ENCODE measurements around the gene KRTAP16-1.

The KRTAP16-1 gene

DNA sequence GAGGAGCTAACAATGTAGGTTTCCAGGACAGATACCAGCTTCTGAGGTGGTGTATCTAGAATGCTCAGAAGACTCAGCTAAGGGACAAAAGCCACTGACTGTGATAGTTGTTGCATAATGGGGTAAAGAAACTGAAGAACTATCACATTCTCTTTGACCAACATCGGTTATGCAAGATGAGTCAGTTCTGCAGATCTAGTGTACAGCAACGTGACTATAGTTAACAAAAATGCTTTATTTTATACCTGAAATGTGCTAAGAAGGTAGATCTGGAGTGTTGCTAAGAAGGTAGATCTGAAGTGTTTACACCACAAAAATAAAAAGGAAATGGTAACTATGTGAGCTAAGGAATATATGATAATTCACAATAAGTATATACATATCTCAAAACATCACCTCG is 41.4 kb downstream of the KRTAP16-1 start:
- Histone ChIP-seq H3K4me3 (ENCODE audit: low read depth, low read length) (no peak overlapping the region), H3K27me3 (replicated peaks) (no peaks in the 10 kb centered on the region), H3K27ac (no peak overlapping the region), H3K36me3 (replicated peaks) (no peaks in the 10 kb centered on the region)
- in situ Hi-C loops (cut with HindIII; ENCODE audit: low pct_ligation_motif_present, low sequenced_read_pairs) = no loop called here
- TF ChIP-seq, protein P1, sequence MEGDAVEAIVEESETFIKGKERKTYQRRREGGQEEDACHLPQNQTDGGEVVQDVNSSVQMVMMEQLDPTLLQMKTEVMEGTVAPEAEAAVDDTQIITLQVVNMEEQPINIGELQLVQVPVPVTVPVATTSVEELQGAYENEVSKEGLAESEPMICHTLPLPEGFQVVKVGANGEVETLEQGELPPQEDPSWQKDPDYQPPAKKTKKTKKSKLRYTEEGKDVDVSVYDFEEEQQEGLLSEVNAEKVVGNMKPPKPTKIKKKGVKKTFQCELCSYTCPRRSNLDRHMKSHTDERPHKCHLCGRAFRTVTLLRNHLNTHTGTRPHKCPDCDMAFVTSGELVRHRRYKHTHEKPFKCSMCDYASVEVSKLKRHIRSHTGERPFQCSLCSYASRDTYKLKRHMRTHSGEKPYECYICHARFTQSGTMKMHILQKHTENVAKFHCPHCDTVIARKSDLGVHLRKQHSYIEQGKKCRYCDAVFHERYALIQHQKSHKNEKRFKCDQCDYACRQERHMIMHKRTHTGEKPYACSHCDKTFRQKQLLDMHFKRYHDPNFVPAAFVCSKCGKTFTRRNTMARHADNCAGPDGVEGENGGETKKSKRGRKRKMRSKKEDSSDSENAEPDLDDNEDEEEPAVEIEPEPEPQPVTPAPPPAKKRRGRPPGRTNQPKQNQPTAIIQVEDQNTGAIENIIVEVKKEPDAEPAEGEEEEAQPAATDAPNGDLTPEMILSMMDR (IDR thresholded peaks at IDR 0.05; ENCODE audit: low read depth, low read length, missing control alignments) = no peak
- no peak for DNase-seq

DNA sequence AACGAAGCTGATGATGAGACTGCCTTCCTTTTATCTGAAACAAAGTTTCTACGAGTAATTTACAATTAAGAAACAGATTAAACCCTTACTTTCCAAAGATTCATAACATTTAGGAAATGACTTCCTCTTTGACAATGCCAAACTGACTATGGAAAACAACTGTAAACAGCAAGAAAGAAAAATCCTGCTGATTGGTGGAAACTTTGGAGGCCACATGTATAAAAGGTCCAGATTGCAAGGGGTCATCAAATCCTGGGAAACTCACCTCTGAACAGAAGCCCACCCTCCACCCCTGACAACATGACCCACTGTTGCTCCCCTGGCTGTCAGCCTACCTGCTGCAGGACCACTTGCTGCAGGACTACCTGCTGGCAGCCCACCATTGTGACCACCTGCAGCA is 44.0 kb downstream of the KRTAP16-1 start, which contains the start of gene KRTAP9-6:
KRTAP9-6 (plus strand) TSS at position 301 of the 400 bp plus-strand sequence; CDS start at position 301, 0 bp downstream.
- Histone ChIP-seq H3K27ac (no peak within 1 kb of the TSS), H3K27me3 (replicated peaks) (no peaks in the 10 kb centered on the region), H3K4me3 (ENCODE audit: low read depth, low read length) (no peak within 1 kb of the TSS), H3K36me3 (replicated peaks) (no peaks in the 10 kb centered on the region)
- TF ChIP-seq, protein P1 (IDR thresholded peaks at IDR 0.05; ENCODE audit: low read depth, low read length, missing control alignments) = no peak
- in situ Hi-C loops (cut with HindIII; ENCODE audit: low pct_ligation_motif_present, low sequenced_read_pairs) = no loop called here
- DNase-seq = no peak

- in situ Hi-C loops (cut with HindIII; ENCODE audit: low pct_ligation_motif_present, low sequenced_read_pairs) = no loop called here
- TF ChIP-seq, protein P1 (IDR thresholded peaks at IDR 0.05; ENCODE audit: low read depth, low read length, missing control alignments) = no peak
- no peak for DNase-seq
- no peak overlapping the region for H3K27ac ChIP-seq
- H3K27me3 ChIP-seq (replicated peaks) = no peaks in the 10 kb centered on the region
- no peak overlapping the region for H3K4me3 ChIP-seq (ENCODE audit: low read depth, low read length)
- H3K36me3 ChIP-seq (replicated peaks) = no peaks in the 10 kb centered on the region
These were observed 44.5 kb downstream of the KRTAP16-1 start for GRCh38 chr17:41264599-41264998.

DNA sequence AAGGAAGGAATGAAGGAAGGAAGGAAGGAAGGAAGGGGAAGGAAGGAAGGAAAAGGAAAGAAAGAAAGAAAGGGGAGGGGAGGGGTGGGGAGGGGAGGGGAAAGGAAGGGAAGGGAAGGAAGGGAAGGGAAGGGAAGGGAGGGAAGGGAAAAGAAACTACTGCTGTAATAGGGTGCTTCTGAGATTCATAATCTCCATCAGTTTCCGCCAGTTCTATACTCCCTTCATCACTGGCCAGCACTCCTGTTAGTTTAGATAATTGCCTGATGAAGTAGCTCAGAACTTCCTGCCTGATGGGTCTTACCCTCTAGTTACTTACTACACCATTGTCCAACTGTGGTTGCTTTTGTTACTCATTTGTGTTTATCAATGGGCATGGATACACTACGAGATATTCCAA is 45.9 kb downstream of the KRTAP16-1 start:
- DNase-seq = no peak
- TF ChIP-seq, protein P1 (IDR thresholded peaks at IDR 0.05; ENCODE audit: low read depth, low read length, missing control alignments) = no peak
- in situ Hi-C loops (cut with HindIII; ENCODE audit: low pct_ligation_motif_present, low sequenced_read_pairs) = no loop called here
- Histone ChIP-seq H3K27ac (no peak overlapping the region), H3K36me3 (replicated peaks) (no peaks in the 10 kb centered on the region), H3K4me3 (ENCODE audit: low read depth, low read length) (no peak overlapping the region), H3K27me3 (replicated peaks) (no peaks in the 10 kb centered on the region)

GRCh38 chr17:41258406-41258805 is 50.7 kb downstream of the KRTAP16-1 start:
- in situ Hi-C loops (cut with HindIII; ENCODE audit: low pct_ligation_motif_present, low sequenced_read_pairs) = no loop called here
- H3K27ac ChIP-seq = no peak overlapping the region
- DNase-seq = no peak
- H3K27me3 ChIP-seq (replicated peaks) = no peaks in the 10 kb centered on the region
- no peaks in the 10 kb centered on the region for H3K36me3 ChIP-seq (replicated peaks)
- TF ChIP-seq, protein P1 (IDR thresholded peaks at IDR 0.05; ENCODE audit: low read depth, low read length, missing control alignments) = no peak
- H3K4me3 ChIP-seq (ENCODE audit: low read depth, low read length) = no peak overlapping the region
